GM12878 (cell line): ENCODE results near the gene AHCYL2. TPM values are rescaled to one million over a fixed set of nuclear protein-coding genes. Genes with fewer than 3 reads are reported as not detected.
"Not testable (repeated sequence)": the region's sequence is repeated elsewhere in the genome, so short reads cannot be mapped to it uniquely, and the experiment has no call there.

Experiments used
- ATAC-seq: fragments of 200-7000 bp; cut with Tn5 transposase; 3 replicates; pipeline ENCODE4 v1.9.1; 2020; ENCODE audit warnings: mild to moderate bottlenecking, moderate library complexity
- BruUV-seq: library from RNA; stranded (reverse); fragments of 400-500 nt; replicated peaks from 2 replicates; lab custom pipeline; 2021; lab: Mats Ljungman, UMichigan
- CTCF ChIA-PET: fragments of 300-600 bp; sonication (Branson Sonifier 250); formaldehyde crosslinking; extraction: SDS; loops from one replicate; lab custom pipeline; 2021; ENCODE audit warnings: inconsistent platforms; lab: Yijun Ruan, JAX
- POLR2A ChIA-PET: fragments of 350-600 bp; formaldehyde crosslinking; extraction: SDS; loops from one replicate; lab custom pipeline; 2021; ENCODE audit warnings: inconsistent platforms; lab: Charles Lee
- RAD21 ChIA-PET: fragments of 300-600 bp; sonication (Branson Sonifier 250); formaldehyde crosslinking; loops from one replicate; lab custom pipeline; 2023; ENCODE audit warnings: antibody characterized with exemption; ENCODE audit not compliant: unreplicated experiment; lab: Charles Lee
- SMC1A ChIA-PET: fragments of 300-600 bp; sonication (Branson Sonifier 250); formaldehyde crosslinking; loops from one replicate; lab custom pipeline; 2023; ENCODE audit not compliant: unreplicated experiment, uncharacterized antibody; lab: Charles Lee
- DNase-seq: peaks from one replicate; pipeline ENCODE4 v3.0.0-alpha.2; 2011; ENCODE audit warnings: low read depth, low spot score
- FAIRE-seq: peaks from 3 replicates; lab custom pipeline; 2011; peaks lifted over from hg19 to GRCh38; lab: Jason Lieb, UNC
- H2AFZ ChIP-seq: 2 replicates; pipeline ENCODE4 v1.6.0; 2011; ENCODE audit warnings: low read depth, low read length, control low read depth; ENCODE audit not compliant: control insufficient read depth
- H3K27ac ChIP-seq: 2 replicates; pipeline ENCODE4 v1.5.1; 2011; ENCODE audit warnings: control low read depth; ENCODE audit not compliant: control insufficient read depth, insufficient read depth
- H3K27me3 ChIP-seq, 2 experiments: replicated peaks in 1 of 2; 2 replicates each; pipeline versions ENCODE4 v1.6.0 to v1.6.1; 2011; ENCODE audit warnings: low read length in 1 of 2; ENCODE audit not compliant: control insufficient read depth in 2 of 2, insufficient read depth in 2 of 2
- H3K36me3 ChIP-seq, 2 experiments: 2 replicates each; pipeline ENCODE4 v1.5.1; 2011; ENCODE audit warnings: low read length in 1 of 2; ENCODE audit not compliant: control insufficient read depth in 2 of 2, insufficient read depth in 2 of 2
- H3K4me1 ChIP-seq: 2 replicates; pipeline ENCODE4 v1.6.1; 2011; ENCODE audit warnings: mild to moderate bottlenecking, low read length, moderate library complexity, mixed read lengths; ENCODE audit not compliant: control insufficient read depth, insufficient read depth
- H3K4me2 ChIP-seq: 2 replicates; pipeline ENCODE4 v1.6.0; 2011; ENCODE audit warnings: control low read depth; ENCODE audit not compliant: control insufficient read depth, insufficient read depth
- H3K4me3 ChIP-seq: fragments of 200-600 bp; sonication (generic); 2 replicates; pipeline ENCODE4 v1.5.1; 2016
- H3K79me2 ChIP-seq: 2 replicates; pipeline ENCODE4 v1.6.0; 2011; ENCODE audit warnings: low read length; ENCODE audit not compliant: control insufficient read depth, insufficient read depth
- H3K9ac ChIP-seq: 2 replicates; pipeline ENCODE4 v1.8.0; 2011; ENCODE audit warnings: low read length, control low read depth, mixed read lengths; ENCODE audit not compliant: control insufficient read depth, insufficient read depth
- H3K9me3 ChIP-seq: replicated peaks from 3 replicates; pipeline ENCODE4 v1.5.1; 2011; ENCODE audit warnings: mild to moderate bottlenecking, low read length; ENCODE audit not compliant: control insufficient read depth, insufficient read depth
- H4K20me1 ChIP-seq: 2 replicates; pipeline ENCODE4 v1.6.0; 2011; ENCODE audit not compliant: control insufficient read depth, insufficient read depth
- WGBS: methylation state at CpG from one replicate; pipeline ENCODE4 v1.1.6; 2016; ENCODE audit warnings: low lambda C conversion rate; ENCODE audit not compliant: insufficient replicate concordance, insufficient coverage; ENCODE audit errors: missing lambda C conversion rate; 5-methylcytosine and 5-hydroxymethylcytosine counted together
- in situ Hi-C: fragments of 300-500 bp; cut with MboI; formaldehyde crosslinking; loops from 9 replicates; pipeline ENCODE4 v1.14.3; 2018; ENCODE audit warnings: mixed read lengths
- intact Hi-C: fragments of 100-400 bp; cut with micrococcal nuclease; formaldehyde crosslinking; loops from one replicate; pipeline ENCODE4 v1.14.2; 2022; ENCODE audit not compliant: unreplicated experiment
- polyA plus RNA-seq, 11 experiments: library from polyadenylated mRNA; depleted of rRNA in 4 of 11; unstranded in 6 of 11; stranded (reverse) in 5 of 11; fragments of >200 nt; fragmentation: Nextera tagmentation in 4 of 11; fragmentation: Illumina TruSeq in 1 of 11; extraction: Ambion mirVana in 4 of 11; extraction: Trizol in 1 of 11; gene quantifications; 1 replicate in 1 of 11; 2 replicates in 10 of 11; pipeline versions ENCODE4 v1.2.1 to v1.2.3, GENCODE V29; 2011 to 2016; ENCODE audit warnings: inconsistent platforms in 2 of 11, missing spikeins in 2 of 11, low read depth in 1 of 11
- total RNA-seq, 4 experiments: library from RNA; depleted of rRNA in 3 of 4; stranded (reverse); fragments of >200 nt in 3 of 4; fragmentation: Illumina TruSeq in 1 of 4; extraction: Trizol in 1 of 4; gene quantifications; 2 replicates each; pipeline versions ENCODE4 v1.2.1 to v1.2.3, GENCODE V29; 2013 to 2021

Gene AHCYL2
- total and polyA plus RNA-seq, 10 of the 15 experiments (the other 5 are each of a cell fraction or from before 2014, with no cell fraction given) = 1.7 to 29.1 (median 5.4) TPM

GRCh38 chr7:129447445-129447844 lies 222.6 kb downstream of the AHCYL2 start:
- H3K27ac ChIP-seq, H3K9ac ChIP-seq, H3K4me3 ChIP-seq, H2AFZ ChIP-seq, H4K20me1 ChIP-seq, BruUV-seq, intact Hi-C loops, H3K36me3 ChIP-seq, CTCF ChIA-PET, H3K4me1 ChIP-seq, H3K79me2 ChIP-seq, in situ Hi-C loops, H3K4me2 ChIP-seq, POLR2A ChIA-PET, H3K9me3 ChIP-seq, ATAC-seq, FAIRE-seq, RAD21 ChIA-PET, SMC1A ChIA-PET, DNase-seq, H3K27me3 ChIP-seq: not testable (repeated sequence)
- 95% methylated on average over 6 of the region's 6 CpGs for WGBS

- SMC1A ChIA-PET = interaction anchor here (0.7 to 1.2 kb wide), 3 partner anchors 20 to 239 kb away, joined by 3 read pairs; no protein-coding TSS in a partner anchor
- DNase-seq, H3K4me1 ChIP-seq, CTCF ChIA-PET, intact Hi-C loops, H3K9me3 ChIP-seq, ATAC-seq, H3K4me3 ChIP-seq, H3K27ac ChIP-seq, in situ Hi-C loops, H3K79me2 ChIP-seq, H2AFZ ChIP-seq, H3K36me3 ChIP-seq, BruUV-seq, H3K27me3 ChIP-seq, H3K9ac ChIP-seq, H3K4me2 ChIP-seq, H4K20me1 ChIP-seq, FAIRE-seq, RAD21 ChIA-PET: not testable (repeated sequence)
- POLR2A ChIA-PET = interaction anchor here (1.2 kb wide), 1 partner anchor 31 kb away, joined by 3 read pairs; no protein-coding TSS in a partner anchor
- 70% methylated on average over 2 of the region's 2 CpGs for WGBS
Observed at GRCh38 chr7:129448608-129449007, 223.8 kb downstream of the AHCYL2 start.
